PC-9 (cell line): ENCODE results near the gene FAM114A2. TPM values are rescaled to one million over a fixed set of nuclear protein-coding genes. Genes with fewer than 3 reads are reported as not detected.
"Not testable (repeated sequence)": the region's sequence is repeated elsewhere in the genome, so short reads cannot be mapped to it uniquely, and the experiment has no call there.

Experiments
- BruUV-seq: library from RNA; stranded (reverse); fragments of 400-500 nt; replicated peaks from 2 replicates; lab custom pipeline; 2021; lab: Mats Ljungman, UMichigan
- CTCF ChIA-PET: fragments of 300-600 bp; sonication (Branson Sonifier 250); formaldehyde crosslinking; loops from one replicate; lab custom pipeline; 2022; ENCODE audit warnings: antibody characterized with exemption; lab: Charles Lee
- POLR2A ChIA-PET: fragments of 300-600 bp; sonication (Branson Sonifier 250); formaldehyde crosslinking; loops from one replicate; lab custom pipeline; 2022; ENCODE audit warnings: antibody characterized with exemption; ENCODE audit not compliant: unreplicated experiment; lab: Charles Lee
- DNase-seq, 2 experiments: peaks; one replicate each; pipeline versions ENCODE4 v3.0.0 to v3.0.0-alpha.2; 2015 to 2022; ENCODE audit warnings: mixed read lengths in 1 of 2
- H2AFZ ChIP-seq: fragments of 200-600 bp; sonication (generic); 2 replicates; pipeline ENCODE4 v1.8.1; 2017; ENCODE audit warnings: antibody characterized with exemption
- H3F3A ChIP-seq: fragments of 200-600 bp; sonication (generic); 2 replicates; pipeline ENCODE4 v1.8.1; 2017; ENCODE audit warnings: antibody characterized with exemption, mild to moderate bottlenecking, low read depth; ENCODE audit not compliant: insufficient read depth
- H3K27ac ChIP-seq: fragments of 200-600 bp; sonication (generic); 2 replicates; pipeline ENCODE4 v1.6.1; 2016; ENCODE audit warnings: mixed run types
- H3K27me3 ChIP-seq: fragments of 200-600 bp; sonication (generic); 2 replicates; pipeline ENCODE4 v1.6.1; 2016; ENCODE audit warnings: low read depth, mixed run types; ENCODE audit not compliant: insufficient read depth
- H3K36me3 ChIP-seq: fragments of 200-600 bp; sonication (generic); 2 replicates; pipeline ENCODE4 v1.6.1; 2016; ENCODE audit warnings: low read depth, mixed run types
- H3K4me1 ChIP-seq: fragments of 200-600 bp; sonication (generic); replicated peaks from 2 replicates; pipeline ENCODE4 v1.6.1; 2016; ENCODE audit warnings: mixed run types; ENCODE audit not compliant: insufficient read depth
- H3K4me2 ChIP-seq: fragments of 200-600 bp; sonication (generic); 2 replicates; pipeline ENCODE4 v1.6.1; 2017; ENCODE audit warnings: mixed run types
- H3K4me3 ChIP-seq: fragments of 200-600 bp; sonication (generic); 2 replicates; pipeline ENCODE4 v1.6.1; 2016; ENCODE audit warnings: mixed run types
- H3K79me2 ChIP-seq: fragments of 200-600 bp; sonication (generic); 2 replicates; pipeline ENCODE4 v1.6.1; 2017; ENCODE audit warnings: low read depth, mixed run types
- H3K9me2 ChIP-seq: fragments of 200-600 bp; sonication (generic); 2 replicates; pipeline ENCODE4 v1.8.1; 2017; ENCODE audit warnings: mild to moderate bottlenecking; ENCODE audit not compliant: insufficient read depth
- H3K9me3 ChIP-seq: fragments of 200-600 bp; sonication (generic); 2 replicates; pipeline ENCODE4 v1.8.1; 2016; ENCODE audit warnings: low read depth; ENCODE audit not compliant: insufficient read depth
- H4K20me1 ChIP-seq: fragments of 200-600 bp; sonication (generic); 2 replicates; pipeline ENCODE4 v1.8.1; 2017; ENCODE audit not compliant: insufficient read depth
- CTCF ChIP-seq: fragments of 200-600 bp; sonication (generic); conservative IDR thresholded peaks from 2 replicates; pipeline ENCODE4 v1.6.1; 2017; ENCODE audit warnings: mixed run types, antibody characterized with exemption, mild to moderate bottlenecking, moderate library complexity
- EZH2 ChIP-seq: fragments of 200-600 bp; sonication (generic); IDR thresholded peaks from 2 replicates; pipeline ENCODE4 v1.8.0; 2017; ENCODE audit warnings: antibody characterized with exemption, low read depth
- intact Hi-C: fragments of 100-400 bp; cut with micrococcal nuclease; formaldehyde crosslinking; loops from one replicate; pipeline ENCODE4 v1.10.0; 2022; ENCODE audit not compliant: unreplicated experiment
- total RNA-seq: library from RNA; stranded (reverse); gene quantifications from 2 replicates; pipeline ENCODE4 v1.2.3, GENCODE V29; 2021

Gene FAM114A2
- total RNA-seq, 1 experiment from 2014 or later: 18.9 TPM

GRCh38 chr5:154025951-154026350 lies 12.8 kb downstream of the FAM114A2 start:
- H3F3A ChIP-seq: 0 out of 2 replicates have a peak, but pooled peaks cover 3% of the 10 kb centered on the region
- H3K4me1 ChIP-seq: no peaks in the 10 kb centered on the region
- no peak overlapping the region for H3K4me2 ChIP-seq
- no peaks in the 10 kb centered on the region for H3K9me2 ChIP-seq
- H3K27me3 ChIP-seq: no peaks in the 10 kb centered on the region
- no peaks in the 10 kb centered on the region for H3K36me3 ChIP-seq
- CTCF ChIA-PET: no interaction called here
- H3K27ac ChIP-seq: no peak overlapping the region
- H3K79me2 ChIP-seq: no peaks in the 10 kb centered on the region
- H4K20me1 ChIP-seq: no peaks in the 10 kb centered on the region; the same call in 1 of the 2 replicates
- DNase-seq: no peak
- POLR2A ChIA-PET: no interaction called here
- no peak overlapping the region for H2AFZ ChIP-seq
- no TSS peak for BruUV-seq
- no peaks in the 10 kb centered on the region for H3K9me3 ChIP-seq
- H3K4me3 ChIP-seq: no peak overlapping the region
- TF ChIP-seq EZH2 (no peak), CTCF (no peak)
- intact Hi-C loops: no loop called here

GRCh38 chr5:154018919-154019318 lies 19.8 kb downstream of the FAM114A2 start:
- H3K4me3 ChIP-seq, H3K27ac ChIP-seq, DNase-seq, H2AFZ ChIP-seq, H4K20me1 ChIP-seq, H3K79me2 ChIP-seq, H3K9me3 ChIP-seq, H3K9me2 ChIP-seq, H3K36me3 ChIP-seq, CTCF ChIA-PET, H3K27me3 ChIP-seq, BruUV-seq, H3K4me2 ChIP-seq, H3F3A ChIP-seq, POLR2A ChIA-PET, H3K4me1 ChIP-seq, intact Hi-C loops: not testable (repeated sequence)

GRCh38 chr5:154015071-154015693 lies 23.5 kb downstream of the FAM114A2 start:
- CTCF ChIA-PET: no interaction called here
- H3F3A ChIP-seq: no peaks in the 10 kb centered on the region
- POLR2A ChIA-PET: no interaction called here

More at GRCh38 chr5:154015071-154015693, 23.5 kb downstream of the FAM114A2 start:
- H3K9me3 ChIP-seq: no peaks in the 10 kb centered on the region
- H3K27me3 ChIP-seq: no peaks in the 10 kb centered on the region
- intact Hi-C loops: no loop called here
- no peak overlapping the region for H3K4me2 ChIP-seq
- no TSS peak for BruUV-seq
- H3K79me2 ChIP-seq: no peaks in the 10 kb centered on the region
- TF ChIP-seq EZH2 (no peak), CTCF (no peak)
- no peak overlapping the region for H3K27ac ChIP-seq
- no peak overlapping the region for H2AFZ ChIP-seq
- H4K20me1 ChIP-seq: no peaks in the 10 kb centered on the region
- no peaks in the 10 kb centered on the region for H3K36me3 ChIP-seq
- H3K9me2 ChIP-seq: 0 out of 2 replicates have a peak, but pooled peaks cover 4% of the 10 kb centered on the region
- no peaks in the 10 kb centered on the region for H3K4me1 ChIP-seq
- H3K4me3 ChIP-seq: no peak overlapping the region
- no peak for DNase-seq
